GM12801 (cell line): ENCODE data around the gene ARMH4.

Experiments
- TF ChIP-seq, protein P1 (sequence below): IDR thresholded peaks from one replicate; pipeline ENCODE4 v1.5.1; 2011; ENCODE audit warnings: control low read depth; ENCODE audit not compliant: insufficient read length; ENCODE audit errors: extremely low read depth

The ARMH4 gene

DNA sequence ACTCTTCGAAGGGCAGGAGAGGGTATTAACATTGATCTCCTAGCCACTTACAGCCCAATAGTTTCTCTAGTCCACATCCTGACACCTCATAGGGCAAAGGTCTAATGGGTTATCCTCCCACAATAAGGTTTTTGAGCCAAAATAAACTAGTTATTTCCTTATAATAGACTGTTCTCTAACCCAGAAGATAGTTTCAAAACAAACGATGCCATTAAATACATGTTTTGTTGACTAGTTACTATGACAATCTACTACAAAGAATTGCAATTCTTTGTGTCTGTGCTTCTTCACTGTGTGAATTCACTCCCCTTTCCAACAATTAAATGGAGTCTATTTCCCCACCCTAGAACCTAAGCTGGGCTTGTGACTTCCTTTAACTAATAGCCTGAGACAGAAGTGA lies 41.5 kb upstream of the ARMH4 start:
- TF ChIP-seq, protein P1, sequence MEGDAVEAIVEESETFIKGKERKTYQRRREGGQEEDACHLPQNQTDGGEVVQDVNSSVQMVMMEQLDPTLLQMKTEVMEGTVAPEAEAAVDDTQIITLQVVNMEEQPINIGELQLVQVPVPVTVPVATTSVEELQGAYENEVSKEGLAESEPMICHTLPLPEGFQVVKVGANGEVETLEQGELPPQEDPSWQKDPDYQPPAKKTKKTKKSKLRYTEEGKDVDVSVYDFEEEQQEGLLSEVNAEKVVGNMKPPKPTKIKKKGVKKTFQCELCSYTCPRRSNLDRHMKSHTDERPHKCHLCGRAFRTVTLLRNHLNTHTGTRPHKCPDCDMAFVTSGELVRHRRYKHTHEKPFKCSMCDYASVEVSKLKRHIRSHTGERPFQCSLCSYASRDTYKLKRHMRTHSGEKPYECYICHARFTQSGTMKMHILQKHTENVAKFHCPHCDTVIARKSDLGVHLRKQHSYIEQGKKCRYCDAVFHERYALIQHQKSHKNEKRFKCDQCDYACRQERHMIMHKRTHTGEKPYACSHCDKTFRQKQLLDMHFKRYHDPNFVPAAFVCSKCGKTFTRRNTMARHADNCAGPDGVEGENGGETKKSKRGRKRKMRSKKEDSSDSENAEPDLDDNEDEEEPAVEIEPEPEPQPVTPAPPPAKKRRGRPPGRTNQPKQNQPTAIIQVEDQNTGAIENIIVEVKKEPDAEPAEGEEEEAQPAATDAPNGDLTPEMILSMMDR: no peak

DNA sequence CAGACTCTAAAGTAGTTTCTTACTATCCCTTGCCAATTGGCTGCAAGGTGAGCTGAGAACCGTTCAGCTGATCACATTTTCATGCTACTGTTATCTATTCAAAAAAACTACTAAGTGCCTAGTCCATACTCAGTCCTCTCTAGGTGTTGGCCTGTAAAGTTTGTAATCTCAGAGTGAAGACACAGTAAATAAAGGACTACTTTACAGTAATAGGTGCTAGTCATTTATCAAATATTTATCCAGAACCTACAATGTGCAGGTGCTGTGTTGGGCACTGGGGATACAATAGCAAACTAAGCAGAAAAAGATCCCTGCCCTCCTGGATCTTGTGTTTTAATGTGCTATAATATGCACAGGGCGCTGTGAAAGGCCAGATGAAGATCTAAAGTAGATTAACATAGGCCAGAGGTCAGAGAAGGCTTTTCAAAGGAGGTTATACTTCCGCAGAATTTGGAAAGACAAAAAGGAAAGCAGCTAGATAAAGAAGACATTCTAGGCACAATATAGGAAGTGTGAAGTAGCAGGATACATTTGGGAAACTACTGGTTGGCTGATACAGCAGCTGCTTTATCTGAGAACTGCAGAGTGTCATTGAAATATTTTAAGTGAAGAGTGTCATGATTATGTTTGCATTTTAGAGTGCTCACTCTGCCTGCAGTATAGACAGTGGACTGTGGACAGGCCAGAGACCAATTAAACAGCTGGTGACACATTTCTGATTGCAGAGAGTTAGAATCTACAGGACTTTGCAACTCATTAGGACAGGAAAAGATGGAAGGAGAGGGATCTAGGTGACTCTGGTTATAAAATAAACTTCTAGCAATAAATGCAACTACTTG lies 40.0 kb upstream of the ARMH4 start:
- TF ChIP-seq, protein P1: no peak

DNA sequence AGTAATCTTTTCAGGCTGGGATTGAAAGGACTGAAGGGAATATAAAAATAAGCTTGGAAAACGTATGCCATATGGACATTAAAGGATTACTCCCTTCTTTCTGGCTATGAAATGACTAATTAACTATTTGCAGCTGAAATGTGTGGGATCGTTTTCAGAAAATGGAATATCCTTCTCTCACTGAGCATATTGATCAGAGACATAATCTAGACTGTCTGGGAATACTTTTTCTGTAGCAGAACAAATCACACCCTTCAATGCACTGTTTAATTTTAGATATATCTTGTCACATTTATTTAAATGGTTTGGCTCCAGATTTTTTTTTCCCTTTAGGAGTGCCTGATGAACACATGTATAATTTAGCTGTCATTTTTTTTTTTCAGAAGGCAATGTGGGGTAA lies 37.2 kb upstream of the ARMH4 start:
- TF ChIP-seq, protein P1: no peak

DNA sequence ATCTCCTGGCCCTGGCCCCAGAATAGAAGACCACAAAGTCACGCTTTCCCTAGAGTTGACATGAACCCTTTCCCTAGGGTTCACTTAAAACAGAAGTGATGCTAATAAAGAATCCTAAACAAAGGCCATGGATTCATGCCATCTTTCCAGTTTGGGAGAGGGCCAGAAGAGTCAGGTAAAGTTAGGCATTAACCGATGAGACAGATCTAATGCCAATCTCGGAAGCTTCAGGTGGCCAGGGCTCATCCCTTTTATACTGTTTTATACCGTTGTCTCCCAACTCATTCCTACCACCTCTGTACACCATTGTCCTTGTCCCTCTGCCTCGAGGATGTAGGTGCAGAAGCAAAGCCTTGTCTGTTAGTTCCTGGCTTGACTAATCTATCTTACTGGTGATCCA lies 25.1 kb upstream of the ARMH4 start:
- TF ChIP-seq, protein P1: no peak

DNA sequence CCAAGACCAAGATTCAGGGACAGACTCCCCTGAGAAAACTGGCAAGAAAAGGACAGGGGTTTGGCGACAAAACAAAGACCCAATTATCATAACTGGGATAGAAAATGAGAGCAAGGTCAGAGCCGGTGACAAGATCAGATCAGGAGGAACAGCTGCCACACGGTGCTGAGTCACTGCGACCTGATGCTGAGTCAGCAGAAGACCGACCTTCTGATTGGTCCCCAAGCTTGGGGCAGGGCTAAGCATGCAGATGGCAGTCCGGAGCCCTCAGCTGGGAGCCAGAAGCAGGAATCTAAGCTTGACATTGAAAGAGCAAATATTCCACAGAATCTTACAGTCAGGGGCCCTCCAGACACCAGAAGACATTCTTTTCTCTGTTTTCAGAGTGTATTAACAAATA lies 19.1 kb upstream of the ARMH4 start:
- TF ChIP-seq, protein P1: no peak

DNA sequence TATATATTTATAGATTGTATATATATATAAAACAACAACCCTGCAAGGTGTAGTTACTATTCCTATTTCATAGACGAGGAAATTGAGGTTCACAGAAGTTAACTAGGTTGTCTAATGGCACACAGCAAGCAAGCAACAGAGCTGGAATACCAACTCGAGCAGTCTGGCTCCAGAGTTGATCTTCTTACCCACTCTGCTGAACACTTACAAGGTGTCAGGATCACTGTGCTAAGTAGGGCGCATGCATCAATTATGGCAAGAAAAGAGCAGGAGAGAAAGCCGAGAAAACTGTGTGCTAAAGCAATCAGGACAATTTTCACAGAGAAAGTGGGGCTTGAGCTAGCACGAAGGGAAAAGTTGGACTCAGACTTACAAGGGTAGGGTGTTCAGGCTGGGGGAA lies 15.9 kb upstream of the ARMH4 start:
- TF ChIP-seq, protein P1: no peak

DNA sequence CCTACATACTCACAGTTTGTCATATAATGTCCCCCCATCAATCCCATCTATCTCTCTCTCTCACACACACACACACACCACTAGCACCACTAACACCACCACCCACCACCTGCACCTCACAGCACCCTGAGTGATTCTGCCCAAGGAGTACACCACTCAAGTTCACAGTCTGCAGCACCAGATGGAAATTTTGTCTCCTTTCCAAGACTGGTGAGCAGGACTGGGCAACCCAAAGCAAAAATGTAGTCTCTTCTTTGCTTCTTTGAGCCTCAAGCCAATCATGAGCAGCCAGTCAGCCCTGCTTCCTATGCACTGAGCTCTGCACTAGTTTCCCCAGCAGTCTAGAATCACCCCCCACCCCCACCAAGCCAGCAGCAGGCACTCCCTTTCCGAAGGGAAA lies 15.0 kb upstream of the ARMH4 start:
- TF ChIP-seq, protein P1: no peak
